Trophoblast cell (in vitro differentiated cells and primary cell): ENCODE results near the gene ABCA5.
A peak's percentile ranks its signal among the peaks of the same experiment; 100 is the strongest.

Source experiments
- DNase-seq, 2 donors: peaks; one replicate each; pipeline ENCODE4 v3.0.0-alpha.2; 2016
- H2AFZ ChIP-seq: 2 replicates; pipeline ENCODE4 v1.6.1; 2013; ENCODE audit warnings: low read length, moderate library complexity, mild to moderate bottlenecking; ENCODE audit not compliant: insufficient read depth, poor library complexity
- H2AK5ac ChIP-seq: 2 replicates; pipeline ENCODE4 v1.6.1; 2013; ENCODE audit warnings: mild to moderate bottlenecking, low read length
- H2BK120ac ChIP-seq: 2 replicates; pipeline ENCODE4 v1.6.1; 2013; ENCODE audit warnings: low read length, mild to moderate bottlenecking, moderate library complexity; ENCODE audit not compliant: insufficient read depth, poor library complexity
- H2BK12ac ChIP-seq: 2 replicates; pipeline ENCODE4 v1.6.1; 2013; ENCODE audit warnings: mild to moderate bottlenecking, low read length, moderate library complexity
- H2BK5ac ChIP-seq: 2 replicates; pipeline ENCODE4 v1.6.1; 2013; ENCODE audit warnings: low read length, low read depth, moderate library complexity, mild to moderate bottlenecking; ENCODE audit not compliant: poor library complexity
- H3K14ac ChIP-seq: 2 replicates; pipeline ENCODE4 v1.6.1; 2013; ENCODE audit warnings: mild to moderate bottlenecking, low read length
- H3K18ac ChIP-seq: 2 replicates; pipeline ENCODE4 v1.6.1; 2013; ENCODE audit warnings: mild to moderate bottlenecking, low read length
- H3K23ac ChIP-seq: 2 replicates; pipeline ENCODE4 v1.6.1; 2013; ENCODE audit warnings: low read length
- H3K27ac ChIP-seq: 2 replicates; pipeline ENCODE4 v1.5.1; 2013; ENCODE audit warnings: low read depth, mild to moderate bottlenecking, inconsistent platforms, low read length, moderate library complexity
- H3K27me3 ChIP-seq: 2 replicates; pipeline ENCODE4 v1.6.1; 2013; ENCODE audit warnings: inconsistent platforms, mild to moderate bottlenecking, low read length, moderate library complexity; ENCODE audit not compliant: insufficient read depth
- H3K36me3 ChIP-seq, 2 experiments: 1 replicate in 1 of 2; 2 replicates in 1 of 2; pipeline ENCODE4 v1.6.1; 2013; ENCODE audit warnings: low read length in 2 of 2, mild to moderate bottlenecking in 2 of 2, moderate library complexity in 1 of 2; ENCODE audit not compliant: insufficient read depth in 2 of 2, control insufficient read depth in 1 of 2
- H3K4ac ChIP-seq: 2 replicates; pipeline ENCODE4 v1.6.1; 2013; ENCODE audit warnings: low read depth, mild to moderate bottlenecking, low read length, moderate library complexity
- H3K4me1 ChIP-seq, 2 experiments: 1 replicate in 1 of 2; 2 replicates in 1 of 2; pipeline ENCODE4 v1.6.1; 2013; ENCODE audit warnings: low read length in 2 of 2, mild to moderate bottlenecking in 2 of 2, moderate library complexity in 1 of 2; ENCODE audit not compliant: insufficient read depth in 2 of 2, control insufficient read depth in 1 of 2
- H3K4me2 ChIP-seq: 2 replicates; pipeline ENCODE4 v1.6.1; 2013; ENCODE audit warnings: inconsistent platforms, mild to moderate bottlenecking, low read length, moderate library complexity
- H3K4me3 ChIP-seq: 2 replicates; pipeline ENCODE4 v1.5.1; 2013; ENCODE audit warnings: mild to moderate bottlenecking, low read depth, low read length, inconsistent platforms
- H3K79me1 ChIP-seq: one replicate; pipeline ENCODE4 v1.6.1; 2013; ENCODE audit warnings: low read length
- H3K79me2 ChIP-seq: 2 replicates; pipeline ENCODE4 v1.6.1; 2013; ENCODE audit warnings: low read length, mild to moderate bottlenecking; ENCODE audit not compliant: control insufficient read depth, insufficient read depth, poor library complexity
- H3K9ac ChIP-seq: 2 replicates; pipeline ENCODE4 v1.6.1; 2013; ENCODE audit warnings: mild to moderate bottlenecking, low read length
- H3K9me3 ChIP-seq: 2 replicates; pipeline ENCODE4 v1.6.1; 2013; ENCODE audit warnings: low read depth, mild to moderate bottlenecking, control low read depth, inconsistent platforms, low read length; ENCODE audit not compliant: insufficient read depth
- H4K12ac ChIP-seq: 2 replicates; pipeline ENCODE4 v1.6.1; 2013; ENCODE audit warnings: low read depth, mild to moderate bottlenecking, low read length, moderate library complexity
- H4K8ac ChIP-seq: 2 replicates; pipeline ENCODE4 v1.6.1; 2013; ENCODE audit warnings: low read depth, mild to moderate bottlenecking, low read length, moderate library complexity
- H4K91ac ChIP-seq: one replicate; pipeline ENCODE4 v1.6.1; 2013; ENCODE audit warnings: low read depth, mild to moderate bottlenecking, low read length, moderate library complexity
- WGBS: extraction: QIAGEN DNeasy Blood & Tissue Kit; methylation state at CpG from one replicate; pipeline ENCODE4 v1.1.7; 2013; ENCODE audit warnings: missing lambda C conversion rate; ENCODE audit not compliant: insufficient read length, insufficient coverage; ENCODE audit errors: extremely low coverage; 5-methylcytosine and 5-hydroxymethylcytosine counted together

Gene ABCA5

GRCh38 chr17:69336580-69336979, 9.6 kb upstream of the ABCA5 start:
- Histone ChIP-seq H4K12ac (no peak overlapping the region), H3K27me3 (no peaks in the 10 kb centered on the region), H3K4me2 (no peak overlapping the region), H3K79me2 (no peaks in the 10 kb centered on the region), H3K36me3 (no peaks in the 10 kb centered on the region), H2BK5ac (no peak overlapping the region), H4K8ac (no peak overlapping the region), H3K23ac (no peak overlapping the region), H3K9me3 (no peaks in the 10 kb centered on the region), H4K91ac (no peak overlapping the region), H2BK12ac (no peak overlapping the region), H3K9ac (no peak overlapping the region), H2AK5ac (no peak overlapping the region), H2BK120ac (no peak overlapping the region), H3K4ac (no peak overlapping the region), H3K14ac (no peak overlapping the region), H3K27ac (no peak overlapping the region), H3K4me3 (no peak overlapping the region), H3K4me1 (no peaks in the 10 kb centered on the region), H3K18ac (no peak overlapping the region), H3K79me1 (no peaks in the 10 kb centered on the region), H2AFZ (no peak overlapping the region)
- DNase-seq = no peak

- no peaks in the 10 kb centered on the region for H3K27me3 ChIP-seq
- no peak overlapping the region for H3K14ac ChIP-seq
- H2BK5ac ChIP-seq = no peak overlapping the region
- H2BK12ac ChIP-seq = no peak overlapping the region
- DNase-seq = peak in 1 of 2 donors; percentile 62
- no peak overlapping the region for H3K27ac ChIP-seq
- no peaks in the 10 kb centered on the region for H3K79me2 ChIP-seq
- H3K9me3 ChIP-seq = no peaks in the 10 kb centered on the region
- H3K79me1 ChIP-seq = no peaks in the 10 kb centered on the region
- H3K4ac ChIP-seq = no peak overlapping the region
- H3K36me3 ChIP-seq = no peaks in the 10 kb centered on the region
- no peak overlapping the region for H3K23ac ChIP-seq
- H3K9ac ChIP-seq = no peak overlapping the region
- H3K4me1 ChIP-seq = no peaks in the 10 kb centered on the region
- H3K4me3 ChIP-seq = no peak overlapping the region
- H2AK5ac ChIP-seq = no peak overlapping the region
- no CpG with 5 or more reads among the region's 2 CpGs for WGBS
- no peak overlapping the region for H4K8ac ChIP-seq
- no peak overlapping the region for H3K4me2 ChIP-seq
- no peak overlapping the region for H4K91ac ChIP-seq
- H3K18ac ChIP-seq = no peak overlapping the region
- H2BK120ac ChIP-seq = no peak overlapping the region
- no peak overlapping the region for H4K12ac ChIP-seq
- H2AFZ ChIP-seq = no peak overlapping the region
These were observed 8.1 kb upstream of the ABCA5 start for GRCh38 chr17:69335058-69335457.

DNA sequence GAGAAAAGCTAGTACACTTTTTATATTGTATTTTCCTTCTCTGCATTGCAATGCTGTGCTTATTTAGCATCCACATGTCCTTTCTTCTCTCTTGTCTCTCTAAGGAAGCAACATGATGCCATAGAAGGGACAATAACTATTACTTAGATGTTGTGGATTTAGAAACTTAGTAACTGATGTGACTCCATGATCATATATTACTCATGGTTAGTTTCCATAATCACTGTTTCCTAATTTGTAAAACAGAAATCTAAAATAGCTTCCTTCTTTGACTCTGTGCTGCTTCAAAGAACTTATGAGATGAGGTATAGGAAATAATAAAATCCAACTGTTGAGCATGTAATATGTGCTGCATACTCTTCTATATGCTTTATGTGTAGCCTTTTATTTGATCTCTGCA, 6.6 kb upstream of the ABCA5 start:
- DNase-seq = no peak
- Histone ChIP-seq H2BK12ac (no peak overlapping the region), H3K9ac (no peak overlapping the region), H2AK5ac (no peak overlapping the region), H4K12ac (no peak overlapping the region), H3K4me3 (no peak overlapping the region), H3K4me2 (no peak overlapping the region), H2BK120ac (no peak overlapping the region), H3K79me1 (no peaks in the 10 kb centered on the region), H4K8ac (no peak overlapping the region), H3K79me2 (no peaks in the 10 kb centered on the region), H3K36me3 (no peaks in the 10 kb centered on the region), H3K9me3 (no peaks in the 10 kb centered on the region), H4K91ac (no peak overlapping the region), H3K14ac (no peak overlapping the region), H3K18ac (no peak overlapping the region), H2BK5ac (no peak overlapping the region), H3K4ac (no peak overlapping the region), H3K27me3 (no peaks in the 10 kb centered on the region), H3K27ac (no peak overlapping the region), H3K23ac (no peak overlapping the region), H2AFZ (no peak overlapping the region), H3K4me1 (no peaks in the 10 kb centered on the region)

DNA sequence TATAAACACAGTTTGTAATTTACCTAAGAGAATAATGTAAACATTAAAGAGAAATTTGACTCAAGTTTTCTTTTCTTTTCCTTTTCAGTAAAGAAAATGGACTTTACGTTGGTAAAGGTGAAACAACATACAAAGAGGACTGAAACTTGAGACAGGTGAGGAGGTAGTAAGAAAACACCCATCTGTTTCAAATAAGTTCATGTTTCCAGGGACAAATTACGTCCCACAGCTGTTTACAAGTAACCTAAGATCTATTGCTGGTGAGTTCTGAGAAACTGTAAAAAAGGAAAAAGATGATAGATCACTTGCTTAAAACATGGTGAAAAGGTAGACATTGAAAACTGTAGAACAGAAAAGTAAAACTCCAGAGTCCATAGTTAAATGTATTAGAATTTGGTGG, 4.8 kb upstream of the ABCA5 start:
- Histone ChIP-seq H3K9me3 (no peaks in the 10 kb centered on the region), H3K4me3 (no peak overlapping the region), H2BK120ac (no peak overlapping the region), H3K79me1 (peaks cover 6% of the 10 kb centered on the region), H3K18ac (no peak overlapping the region), H3K36me3 (no peaks in the 10 kb centered on the region), H3K27ac (no peak overlapping the region), H2AK5ac (no peak overlapping the region), H4K8ac (no peak overlapping the region), H2BK12ac (no peak overlapping the region), H3K4me1 (no peaks in the 10 kb centered on the region), H3K4me2 (no peak overlapping the region), H3K4ac (no peak overlapping the region), H3K23ac (no peak overlapping the region), H3K14ac (no peak overlapping the region), H4K91ac (no peak overlapping the region), H3K27me3 (no peaks in the 10 kb centered on the region), H3K9ac (no peak overlapping the region), H2BK5ac (no peak overlapping the region), H2AFZ (no peak overlapping the region), H3K79me2 (peaks cover 3% of the 10 kb centered on the region), H4K12ac (no peak overlapping the region)
- no CpG with 5 or more reads among the region's 2 CpGs for WGBS
- no peak for DNase-seq
